IMR-90 (cell line): ENCODE results near the gene KCNJ3. TPM values are rescaled to one million over a fixed set of nuclear protein-coding genes. Genes with fewer than 3 reads are reported as not detected.

ENCODE experiments used
- ATAC-seq: fragments of 200-7000 bp; cut with Tn5 transposase; 2 replicates; pipeline ENCODE4 v1.9.1; 2020; ENCODE audit warnings: low read depth, mild to moderate bottlenecking, moderate library complexity
- BruUV-seq: library from RNA; stranded (reverse); fragments of 400-500 nt; replicated peaks from 2 replicates; lab custom pipeline; 2021; lab: Mats Ljungman, UMichigan
- CTCF ChIA-PET: fragments of 300-600 bp; formaldehyde crosslinking; extraction: SDS; loops from one replicate; lab custom pipeline; 2021; ENCODE audit warnings: antibody characterized with exemption; lab: Yijun Ruan, JAX
- POLR2A ChIA-PET: fragments of 300-600 bp; sonication (Branson Sonifier 250); formaldehyde crosslinking; loops from one replicate; lab custom pipeline; 2022; ENCODE audit warnings: antibody characterized with exemption; ENCODE audit not compliant: unreplicated experiment; lab: Charles Lee
- DNase-seq: peaks from one replicate; pipeline ENCODE4 v3.0.0; 2013
- H2AFZ ChIP-seq: replicated peaks from 2 replicates; pipeline ENCODE3; 2013; ENCODE audit warnings: low read length, mild to moderate bottlenecking; ENCODE audit not compliant: poor library complexity
- H2AK5ac ChIP-seq: 2 replicates; pipeline ENCODE4 v1.6.1; 2013; ENCODE audit warnings: low read depth, low read length, inconsistent platforms
- H2AK9ac ChIP-seq: replicated peaks from 2 replicates; pipeline ENCODE3; 2013; ENCODE audit warnings: mild to moderate bottlenecking, low read depth, low read length, moderate library complexity; ENCODE audit not compliant: poor library complexity
- H2BK120ac ChIP-seq: 2 replicates; pipeline ENCODE4 v1.6.1; 2013; ENCODE audit warnings: low read depth, low read length, inconsistent platforms
- H2BK15ac ChIP-seq: 3 replicates; pipeline ENCODE4 v1.6.1; 2013; ENCODE audit warnings: low read depth, low read length, inconsistent platforms
- H2BK20ac ChIP-seq: 2 replicates; pipeline ENCODE4 v1.6.1; 2013; ENCODE audit warnings: low read depth, mild to moderate bottlenecking, inconsistent platforms, low read length, moderate library complexity
- H2BK5ac ChIP-seq: 2 replicates; pipeline ENCODE4 v1.6.1; 2013; ENCODE audit warnings: mild to moderate bottlenecking, low read depth, low read length, inconsistent platforms; ENCODE audit not compliant: poor library complexity, severe bottlenecking
- H3K14ac ChIP-seq: replicated peaks from 2 replicates; pipeline ENCODE4 v1.6.1; 2013; ENCODE audit warnings: low read depth, low read length, inconsistent platforms
- H3K18ac ChIP-seq: 2 replicates; pipeline ENCODE4 v1.6.1; 2013; ENCODE audit warnings: low read depth, low read length, control low read depth
- H3K23ac ChIP-seq: 2 replicates; pipeline ENCODE4 v1.6.1; 2013; ENCODE audit warnings: low read depth, low read length, inconsistent platforms
- H3K27ac ChIP-seq: 2 replicates; pipeline ENCODE4 v1.5.1; 2013; ENCODE audit warnings: mild to moderate bottlenecking, control low read depth, low read length; ENCODE audit not compliant: insufficient read depth
- H3K27me3 ChIP-seq: 2 replicates; pipeline ENCODE4 v1.6.1; 2013; ENCODE audit warnings: low read length; ENCODE audit not compliant: control insufficient read depth, insufficient read depth
- H3K36me3 ChIP-seq: 2 replicates; pipeline ENCODE4 v1.6.1; 2013; ENCODE audit warnings: low read length, mixed read lengths; ENCODE audit not compliant: control insufficient read depth, insufficient read depth
- H3K4ac ChIP-seq: 2 replicates; pipeline ENCODE4 v1.6.1; 2013; ENCODE audit warnings: low read depth, low read length, inconsistent platforms
- H3K4me1 ChIP-seq: 2 replicates; pipeline ENCODE4 v1.6.1; 2013; ENCODE audit warnings: low read length, mixed read lengths; ENCODE audit not compliant: control insufficient read depth, insufficient read depth
- H3K4me2 ChIP-seq: 2 replicates; pipeline ENCODE4 v1.6.1; 2013; ENCODE audit warnings: low read depth, mild to moderate bottlenecking, control low read depth, low read length, moderate library complexity
- H3K4me3 ChIP-seq: 2 replicates; pipeline ENCODE4 v1.5.1; 2013; ENCODE audit warnings: low read depth, mild to moderate bottlenecking, control low read depth, low read length, moderate library complexity; ENCODE audit not compliant: insufficient read depth
- H3K56ac ChIP-seq: 2 replicates; pipeline ENCODE4 v1.6.1; 2013; ENCODE audit warnings: low read length, inconsistent platforms; ENCODE audit not compliant: insufficient read depth; ENCODE audit errors: extremely low read depth
- H3K79me1 ChIP-seq, 2 experiments: 2 replicates each; pipeline ENCODE4 v1.6.1; 2013; ENCODE audit warnings: low read length in 2 of 2, inconsistent platforms in 1 of 2, low read depth in 1 of 2
- H3K9ac ChIP-seq: 2 replicates; pipeline ENCODE4 v1.6.1; 2013; ENCODE audit warnings: low read depth, low read length, control low read depth
- H3K9me1 ChIP-seq: 2 replicates; pipeline ENCODE4 v1.6.1; 2013; ENCODE audit warnings: low read length, inconsistent platforms; ENCODE audit not compliant: insufficient read depth
- H3K9me3 ChIP-seq: 2 replicates; pipeline ENCODE4 v1.6.1; 2013; ENCODE audit warnings: low read length; ENCODE audit not compliant: control insufficient read depth, insufficient read depth
- H4K20me1 ChIP-seq: 2 replicates; pipeline ENCODE4 v1.6.1; 2013; ENCODE audit warnings: low read length, inconsistent platforms; ENCODE audit not compliant: insufficient read depth
- H4K5ac ChIP-seq: 2 replicates; pipeline ENCODE4 v1.6.1; 2013; ENCODE audit warnings: mild to moderate bottlenecking, low read depth, low read length, control low read depth
- H4K8ac ChIP-seq, 2 experiments: 2 replicates each; pipeline ENCODE4 v1.6.1; 2013; ENCODE audit warnings: low read depth in 2 of 2, low read length in 2 of 2, control low read depth in 1 of 2, inconsistent platforms in 1 of 2
- H4K91ac ChIP-seq: 2 replicates; pipeline ENCODE4 v1.6.1; 2013; ENCODE audit warnings: low read depth, low read length, inconsistent platforms; ENCODE audit not compliant: insufficient read depth
- BHLHE40 ChIP-seq: fragments of 150-350 bp; IDR thresholded peaks from 2 replicates; pipeline ENCODE4 v1.6.1; 2016; ENCODE audit warnings: mild to moderate bottlenecking, low read depth, low read length
- CEBPB ChIP-seq: IDR thresholded peaks from 2 replicates; pipeline ENCODE4 v1.6.1; 2012; ENCODE audit warnings: low read depth, low read length, improper control_type of control experiment
- MAFK ChIP-seq: IDR thresholded peaks from 2 replicates; pipeline ENCODE4 v1.6.1; 2012; ENCODE audit warnings: low read depth, low read length, improper control_type of control experiment
- MAZ ChIP-seq: IDR thresholded peaks from 2 replicates; pipeline ENCODE4 v1.6.1; 2012; ENCODE audit warnings: low read depth, mild to moderate bottlenecking, low read length, improper control_type of control experiment, moderate library complexity, borderline replicate concordance
- NFE2L2 ChIP-seq: fragments of 150-350 bp; IDR thresholded peaks from 2 replicates; pipeline ENCODE4 v1.6.1; 2016; ENCODE audit warnings: low read depth, mild to moderate bottlenecking, low read length
- POLR2A ChIP-seq: IDR thresholded peaks from 2 replicates; pipeline ENCODE4 v1.6.1; 2012; ENCODE audit warnings: mild to moderate bottlenecking, low read depth, low read length
- RCOR1 ChIP-seq: IDR thresholded peaks from 2 replicates; pipeline ENCODE4 v1.6.1; 2012; ENCODE audit warnings: mild to moderate bottlenecking, low read length, improper control_type of control experiment; ENCODE audit not compliant: insufficient replicate concordance
- RFX5 ChIP-seq: IDR thresholded peaks from 2 replicates; pipeline ENCODE4 v1.8.0; 2012; ENCODE audit warnings: low read depth, mild to moderate bottlenecking, low read length, moderate library complexity
- WGBS, 2 experiments: methylation state at CpG; one replicate each; pipeline versions ENCODE4 v1.1.5 to v1.1.7; 2013; ENCODE audit warnings: missing lambda C conversion rate in 2 of 2; ENCODE audit not compliant: insufficient read length in 1 of 2; ENCODE audit errors: extremely low coverage in 2 of 2; 5-methylcytosine and 5-hydroxymethylcytosine counted together
- dilution Hi-C: fragments of 300-500 bp; cut with HindIII; formaldehyde crosslinking; loops from one replicate; pipeline ENCODE4 v1.14.3; 2018; ENCODE audit warnings: low sequenced_read_pairs; ENCODE audit not compliant: unreplicated experiment
- in situ Hi-C: fragments of 300-500 bp; cut with MboI; formaldehyde crosslinking; loops from 3 replicates; pipeline ENCODE4 v1.14.3; 2019; ENCODE audit warnings: low sequenced_read_pairs, inconsistent platforms, mixed read lengths
- intact Hi-C: fragments of 100-400 bp; cut with micrococcal nuclease; formaldehyde crosslinking; loops from 2 replicates; pipeline ENCODE4 v1.10.0; 2022
- polyA plus RNA-seq, 3 experiments: library from polyadenylated mRNA; depleted of rRNA; stranded (reverse); fragments of >200 nt; gene quantifications; 2 replicates each; pipeline ENCODE4 v1.2.3, GENCODE V29; 2012; ENCODE audit warnings: low replicate concordance in 1 of 3
- total RNA-seq: library from RNA; depleted of rRNA; stranded (reverse); fragments of >200 nt; gene quantifications from 2 replicates; pipeline ENCODE4 v1.2.3, GENCODE V29; 2012

The KCNJ3 gene
- total and polyA plus RNA-seq, 2 of the 4 experiments (the other 2 are of a cell fraction) = not detected

GRCh38 chr2:154825358-154825757 is 126.9 kb downstream of the KCNJ3 start:
- WGBS, 2 experiments = no CpG with 5 or more reads among the region's 2 CpGs
- no peak overlapping the region for H2BK20ac ChIP-seq
- no peak overlapping the region for H2AK5ac ChIP-seq
- in situ Hi-C loops = no loop called here
- no peaks in the 10 kb centered on the region for H3K79me1 ChIP-seq
- H3K27me3 ChIP-seq = no peaks in the 10 kb centered on the region
- H3K9ac ChIP-seq = no peak overlapping the region
- no peak overlapping the region for H3K14ac ChIP-seq
- H4K20me1 ChIP-seq = no peaks in the 10 kb centered on the region
- no peak overlapping the region for H3K4me2 ChIP-seq
- H3K9me3 ChIP-seq = peaks cover 2% of the 10 kb centered on the region
- no peaks in the 10 kb centered on the region for H3K9me1 ChIP-seq
- BruUV-seq = no TSS peak
- no peak overlapping the region for H2AK9ac ChIP-seq
- H4K5ac ChIP-seq = no peak overlapping the region
- no peak overlapping the region for H4K8ac ChIP-seq
- H3K27ac ChIP-seq = no peak overlapping the region
- no peak overlapping the region for H4K91ac ChIP-seq
- H2AFZ ChIP-seq = no peak overlapping the region
- H3K23ac ChIP-seq = no peak overlapping the region
- no peak overlapping the region for H2BK120ac ChIP-seq
- no peak overlapping the region for H3K4me3 ChIP-seq
- no peaks in the 10 kb centered on the region for H3K4me1 ChIP-seq
- dilution Hi-C loops = no loop called here
- H3K4ac ChIP-seq = no peak overlapping the region
- H3K36me3 ChIP-seq = no peaks in the 10 kb centered on the region
- ChIA-PET POLR2A (no interaction called here), CTCF (no interaction called here)
- no peak overlapping the region for H3K56ac ChIP-seq
- no peak for TF ChIP-seq MAFK
- TF ChIP-seq BHLHE40 = no peak
- no peak for TF ChIP-seq MAZ
- no peak for TF ChIP-seq RCOR1
- TF ChIP-seq NFE2L2 = no peak
- no peak for TF ChIP-seq CEBPB
- no peak for TF ChIP-seq POLR2A
- no peak for TF ChIP-seq RFX5
- no peak overlapping the region for H3K18ac ChIP-seq
- intact Hi-C loops = no loop called here
- no peak for ATAC-seq
- DNase-seq = no peak
- H2BK15ac ChIP-seq = no peak overlapping the region
- no peak overlapping the region for H2BK5ac ChIP-seq
